ENCODE measurements around the gene AGTRAP.

DNA sequence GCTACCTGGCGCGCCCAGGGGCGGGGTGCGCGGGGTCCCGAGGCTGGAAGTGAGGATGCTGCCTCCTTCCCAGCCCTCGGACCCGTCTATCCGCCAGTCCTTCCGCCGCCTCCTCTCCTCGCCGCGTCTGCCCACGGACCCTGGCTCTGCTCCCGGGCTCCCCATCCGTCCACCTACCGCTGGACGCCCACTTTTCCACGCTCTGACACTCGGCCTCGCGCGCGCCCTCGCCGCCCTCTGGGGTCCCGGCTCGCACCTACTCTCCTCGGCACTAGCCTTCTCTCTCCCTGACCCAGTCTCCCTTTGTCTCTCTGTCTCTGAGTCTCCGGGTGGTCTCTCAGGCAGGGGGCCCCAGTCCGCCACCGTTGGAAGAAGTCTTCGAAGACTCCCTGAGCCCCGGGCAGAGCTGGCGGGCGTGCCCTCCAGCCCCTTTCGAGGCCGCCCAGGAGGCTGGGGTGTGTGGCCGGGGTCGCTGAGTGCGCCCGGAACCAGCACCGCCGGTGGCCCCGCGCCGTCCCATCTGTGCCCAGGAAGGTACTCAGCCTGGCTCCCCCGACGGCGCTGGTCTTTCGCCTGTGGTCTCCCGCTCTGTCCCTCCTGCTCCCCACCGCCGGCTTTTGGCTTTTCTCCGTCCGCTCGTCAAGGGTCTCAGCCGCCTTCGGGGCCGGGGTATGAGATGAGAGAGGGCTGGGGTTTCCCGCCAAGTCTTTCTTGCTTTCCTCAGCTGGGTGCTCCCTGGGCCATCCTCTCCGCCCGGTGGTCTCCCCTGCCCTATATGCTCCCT is 43.8 kb upstream of the AGTRAP start:
- TF ChIP-seq POLR2AphosphoS5 (IDR thresholded peaks at IDR 0.05; ENCODE audit: low read depth, low read length) (no peak), TAF1 (IDR thresholded peaks at IDR 0.05; ENCODE audit: borderline replicate concordance, insufficient read depth, low read length) (no peak), SIN3A (IDR thresholded peaks at IDR 0.05; ENCODE audit: borderline replicate concordance, insufficient read depth, low read length) (no peak)
- TF ChIP-seq, protein P1, sequence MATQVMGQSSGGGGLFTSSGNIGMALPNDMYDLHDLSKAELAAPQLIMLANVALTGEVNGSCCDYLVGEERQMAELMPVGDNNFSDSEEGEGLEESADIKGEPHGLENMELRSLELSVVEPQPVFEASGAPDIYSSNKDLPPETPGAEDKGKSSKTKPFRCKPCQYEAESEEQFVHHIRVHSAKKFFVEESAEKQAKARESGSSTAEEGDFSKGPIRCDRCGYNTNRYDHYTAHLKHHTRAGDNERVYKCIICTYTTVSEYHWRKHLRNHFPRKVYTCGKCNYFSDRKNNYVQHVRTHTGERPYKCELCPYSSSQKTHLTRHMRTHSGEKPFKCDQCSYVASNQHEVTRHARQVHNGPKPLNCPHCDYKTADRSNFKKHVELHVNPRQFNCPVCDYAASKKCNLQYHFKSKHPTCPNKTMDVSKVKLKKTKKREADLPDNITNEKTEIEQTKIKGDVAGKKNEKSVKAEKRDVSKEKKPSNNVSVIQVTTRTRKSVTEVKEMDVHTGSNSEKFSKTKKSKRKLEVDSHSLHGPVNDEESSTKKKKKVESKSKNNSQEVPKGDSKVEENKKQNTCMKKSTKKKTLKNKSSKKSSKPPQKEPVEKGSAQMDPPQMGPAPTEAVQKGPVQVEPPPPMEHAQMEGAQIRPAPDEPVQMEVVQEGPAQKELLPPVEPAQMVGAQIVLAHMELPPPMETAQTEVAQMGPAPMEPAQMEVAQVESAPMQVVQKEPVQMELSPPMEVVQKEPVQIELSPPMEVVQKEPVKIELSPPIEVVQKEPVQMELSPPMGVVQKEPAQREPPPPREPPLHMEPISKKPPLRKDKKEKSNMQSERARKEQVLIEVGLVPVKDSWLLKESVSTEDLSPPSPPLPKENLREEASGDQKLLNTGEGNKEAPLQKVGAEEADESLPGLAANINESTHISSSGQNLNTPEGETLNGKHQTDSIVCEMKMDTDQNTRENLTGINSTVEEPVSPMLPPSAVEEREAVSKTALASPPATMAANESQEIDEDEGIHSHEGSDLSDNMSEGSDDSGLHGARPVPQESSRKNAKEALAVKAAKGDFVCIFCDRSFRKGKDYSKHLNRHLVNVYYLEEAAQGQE (IDR thresholded peaks at IDR 0.05; ENCODE audit: insufficient read depth in 1 of 2, low read depth in 2 of 2, low read length in 2 of 2) = no peak

Data from PFSK-1 (cell line).